Measurements from ENCODE around the gene KTI12.
"Not testable (repeated sequence)": the region's sequence is repeated elsewhere in the genome, so short reads cannot be mapped to it uniquely, and the experiment has no call there.

The KTI12 gene

GRCh38 chr1:52032785-52033131 lies 852 bp downstream of the KTI12 start:
- Histone ChIP-seq H3K27ac (peak overlapping the region; percentile 83), H3K36me3 (peaks cover 21% of the 10 kb centered on the region), H3K27me3 (no peaks in the 10 kb centered on the region), H3K4me1 (ENCODE audit: control insufficient read depth in 1 of 2, insufficient read depth in 1 of 2, low read depth in 1 of 2, low read length in 1 of 2) (peaks cover 25 to 26% of the 10 kb centered on the region in 2 experiments), H3K9me3 (no peaks in the 10 kb centered on the region), H3K4me3 (ENCODE audit: low read depth in 1 of 2, low read length in 1 of 2) (peak overlapping the region; percentile 91 to 97)
- TF ChIP-seq CTCF (IDR thresholded peaks at IDR 0.05): no peak

GRCh38 chr1:52032124-52032784 lies 1.4 kb downstream of the KTI12 start:
- Histone ChIP-seq H3K4me1 (ENCODE audit: control insufficient read depth in 1 of 2, insufficient read depth in 1 of 2, low read depth in 1 of 2, low read length in 1 of 2) (peaks cover 25 to 26% of the 10 kb centered on the region in 2 experiments), H3K27me3 (no peaks in the 10 kb centered on the region), H3K27ac (peak overlapping the region; percentile 83), H3K9me3 (no peaks in the 10 kb centered on the region), H3K36me3 (peaks cover 21% of the 10 kb centered on the region), H3K4me3 (ENCODE audit: low read depth in 1 of 2, low read length in 1 of 2) (peak overlapping the region; percentile 91 to 97)
- TF ChIP-seq CTCF (IDR thresholded peaks at IDR 0.05): no peak

- not testable (repeated sequence) for H3K27ac ChIP-seq; H3K27me3 ChIP-seq; H3K4me3 ChIP-seq (ENCODE audit: low read depth in 1 of 2, low read length in 1 of 2); H3K9me3 ChIP-seq
- Histone ChIP-seq H3K36me3 (peaks cover 41% of the 10 kb centered on the region), H3K4me1 (ENCODE audit: control insufficient read depth in 1 of 2, insufficient read depth in 1 of 2, low read depth in 1 of 2, low read length in 1 of 2) (peaks cover 19 to 24% of the 10 kb centered on the region in 2 experiments)
These were observed 4.8 kb downstream of the KTI12 start for GRCh38 chr1:52028839-52029238.

GRCh38 chr1:52028328-52028727 lies 5.3 kb downstream of the KTI12 start:
- Histone ChIP-seq H3K4me3 (ENCODE audit: low read depth in 1 of 2, low read length in 1 of 2) (no peak overlapping the region), H3K36me3 (peaks cover 46% of the 10 kb centered on the region)

GRCh38 chr1:52026278-52026677 lies 7.3 kb downstream of the KTI12 start:
- no peaks in the 10 kb centered on the region for H3K4me1 ChIP-seq (ENCODE audit: control insufficient read depth in 1 of 2, insufficient read depth in 1 of 2, low read depth in 1 of 2, low read length in 1 of 2)
- no peak overlapping the region for H3K27ac ChIP-seq
- TF ChIP-seq CTCF (IDR thresholded peaks at IDR 0.05): no peak
- H3K36me3 ChIP-seq: peaks cover 67% of the 10 kb centered on the region
- H3K27me3 ChIP-seq: no peaks in the 10 kb centered on the region
- H3K4me3 ChIP-seq (ENCODE audit: low read depth in 1 of 2, low read length in 1 of 2): no peak overlapping the region
- no peaks in the 10 kb centered on the region for H3K9me3 ChIP-seq

More at GRCh38 chr1:52028328-52028727, 5.3 kb downstream of the KTI12 start:
- TF ChIP-seq CTCF (IDR thresholded peaks at IDR 0.05): no peak
- Histone ChIP-seq H3K27me3 (no peaks in the 10 kb centered on the region), H3K4me1 (ENCODE audit: control insufficient read depth in 1 of 2, insufficient read depth in 1 of 2, low read depth in 1 of 2, low read length in 1 of 2) (peaks cover 16 to 20% of the 10 kb centered on the region in 2 experiments), H3K27ac (no peak overlapping the region), H3K9me3 (no peaks in the 10 kb centered on the region)

- Histone ChIP-seq H3K27me3 (no peaks in the 10 kb centered on the region), H3K27ac (no peak overlapping the region), H3K4me1 (ENCODE audit: control insufficient read depth in 1 of 2, insufficient read depth in 1 of 2, low read depth in 1 of 2, low read length in 1 of 2) (no peaks in the 10 kb centered on the region), H3K36me3 (peaks cover 67% of the 10 kb centered on the region), H3K9me3 (no peaks in the 10 kb centered on the region), H3K4me3 (ENCODE audit: low read depth in 1 of 2, low read length in 1 of 2) (no peak overlapping the region)
- no peak for TF ChIP-seq CTCF (IDR thresholded peaks at IDR 0.05)
These were observed 11.5 kb downstream of the KTI12 start for GRCh38 chr1:52022133-52022532.
